SK-N-SH (cell line): ENCODE data around the gene LRRC8D. TPM values are rescaled to one million over a fixed set of nuclear protein-coding genes. Genes with fewer than 3 reads are reported as not detected.

Source experiments
- CTCF ChIA-PET: fragments of 300-600, 350-600 bp; formaldehyde crosslinking; extraction: SDS; loops from one replicate; lab custom pipeline; 2021; lab: Yijun Ruan, JAX
- POLR2A ChIA-PET: fragments of 350-600 bp; sonication (Branson Sonifier 250); formaldehyde crosslinking; extraction: SDS; loops from one replicate; lab custom pipeline; 2020; ENCODE audit warnings: antibody characterized with exemption, inconsistent platforms; lab: Yijun Ruan, JAX
- DNase-seq: peaks from one replicate; pipeline ENCODE4 v3.0.0; 2012
- H2AFZ ChIP-seq: fragments of 200-600 bp; sonication (generic); 2 replicates; pipeline ENCODE4 v1.8.1; 2016; ENCODE audit warnings: antibody characterized with exemption, mild to moderate bottlenecking, low read depth
- H3F3A ChIP-seq: fragments of 200-600 bp; sonication (generic); replicated peaks from 2 replicates; pipeline ENCODE3; 2016; ENCODE audit warnings: antibody characterized with exemption, mild to moderate bottlenecking; ENCODE audit not compliant: insufficient read depth
- H3K27ac ChIP-seq, 2 experiments: fragments of 200-500 bp in 1 of 2; fragments of 200-600 bp in 1 of 2; sonication (Bioruptor generic) in 1 of 2; sonication (generic), shearing (Covaris generic) in 1 of 2; 2 replicates each; pipeline versions ENCODE4 v1.5.1 to v1.6.1; 2014 to 2016; ENCODE audit warnings: low read depth in 2 of 2, inconsistent platforms in 1 of 2, low read length in 1 of 2, mild to moderate bottlenecking in 1 of 2, mixed read lengths in 1 of 2
- H3K27me3 ChIP-seq: fragments of 200-600 bp; sonication (generic), shearing (Covaris generic); 2 replicates; pipeline ENCODE4 v1.6.1; 2016; ENCODE audit warnings: mixed run types; ENCODE audit not compliant: insufficient read depth
- H3K36me3 ChIP-seq, 2 experiments: fragments of 200-500 bp in 1 of 2; fragments of 200-600 bp in 1 of 2; sonication (Bioruptor generic) in 1 of 2; sonication (generic) in 1 of 2; replicated peaks in 1 of 2; 2 replicates each; pipeline versions ENCODE3 to v1.5.1; 2014 to 2016; ENCODE audit warnings: low read length in 1 of 2, mild to moderate bottlenecking in 1 of 2; ENCODE audit not compliant: insufficient read depth in 2 of 2, control insufficient read depth in 1 of 2
- H3K4me1 ChIP-seq, 2 experiments: fragments of 200-500 bp in 1 of 2; fragments of 200-600 bp in 1 of 2; sonication (Bioruptor generic) in 1 of 2; sonication (generic), shearing (Covaris generic) in 1 of 2; 2 replicates each; pipeline versions ENCODE4 v1.5.1 to v1.6.1; 2014 to 2016; ENCODE audit warnings: low read depth in 1 of 2, low read length in 1 of 2, mixed run types in 1 of 2; ENCODE audit not compliant: insufficient read depth in 2 of 2, control insufficient read depth in 1 of 2
- H3K4me2 ChIP-seq: fragments of 200-600 bp; sonication (generic), shearing (Covaris generic); 2 replicates; pipeline ENCODE4 v1.6.1; 2017; ENCODE audit warnings: mixed run types
- H3K4me3 ChIP-seq, 2 experiments: fragments of 200-500 bp in 1 of 2; fragments of 200-600 bp in 1 of 2; sonication (Bioruptor generic) in 1 of 2; sonication (generic), shearing (Covaris generic) in 1 of 2; 2 replicates each; pipeline versions ENCODE4 v1.5.1 to v1.8.1; 2014 to 2016; ENCODE audit warnings: low read depth in 2 of 2, inconsistent platforms in 1 of 2, low read length in 1 of 2, mild to moderate bottlenecking in 1 of 2, mixed read lengths in 1 of 2, moderate library complexity in 1 of 2
- H3K79me2 ChIP-seq: fragments of 200-600 bp; sonication (generic); 2 replicates; pipeline ENCODE4 v1.8.1; 2017; ENCODE audit warnings: mild to moderate bottlenecking; ENCODE audit not compliant: insufficient read depth
- H3K9ac ChIP-seq: fragments of 200-600 bp; sonication (generic); 2 replicates; pipeline ENCODE4 v1.6.1; 2017; ENCODE audit warnings: mixed run types
- H3K9me2 ChIP-seq: fragments of 200-600 bp; sonication (generic); 2 replicates; pipeline ENCODE4 v1.6.1; 2017; ENCODE audit warnings: mixed run types
- H3K9me3 ChIP-seq: fragments of 200-600 bp; sonication (generic); 2 replicates; pipeline ENCODE4 v1.6.1; 2017; ENCODE audit warnings: mixed run types, mild to moderate bottlenecking, moderate library complexity
- H4K20me1 ChIP-seq: fragments of 200-600 bp; sonication (generic); 2 replicates; pipeline ENCODE4 v1.6.1; 2017; ENCODE audit warnings: mild to moderate bottlenecking, mixed run types; ENCODE audit not compliant: insufficient read depth
- CHD2 ChIP-seq: fragments of 150-350 bp; IDR thresholded peaks from 2 replicates; pipeline ENCODE4 v1.6.1; 2018; ENCODE audit warnings: low read length; ENCODE audit not compliant: partially characterized antibody
- ELF1 ChIP-seq: IDR thresholded peaks from 2 replicates; pipeline ENCODE4 v1.4.0; 2012
- FOSL2 ChIP-seq: IDR thresholded peaks from 2 replicates; pipeline ENCODE4 v1.4.0; 2012; ENCODE audit warnings: low read depth, mild to moderate bottlenecking, moderate library complexity, borderline replicate concordance
- FOXJ3 ChIP-seq: sonication (generic); formaldehyde crosslinking; IDR thresholded peaks from 2 replicates; pipeline ENCODE4 v1.5.1; 2020; ENCODE audit warnings: mild to moderate bottlenecking, missing genetic modification reagents
- GATA2 ChIP-seq: sonication (generic); formaldehyde crosslinking; IDR thresholded peaks from 2 replicates; pipeline ENCODE4 v1.5.0; 2020; ENCODE audit warnings: mild to moderate bottlenecking, missing genetic modification reagents
- NRF1 ChIP-seq: IDR thresholded peaks from 2 replicates; pipeline ENCODE4 v1.6.1; 2012; ENCODE audit warnings: low read depth, mild to moderate bottlenecking, low read length
- POLR2AphosphoS5 ChIP-seq: IDR thresholded peaks from 2 replicates; pipeline ENCODE4 v1.6.1; 2012; ENCODE audit warnings: low read depth, low read length
- RXRA ChIP-seq: IDR thresholded peaks from 2 replicates; pipeline ENCODE4 v1.4.0; 2012; ENCODE audit warnings: low read depth, mild to moderate bottlenecking, borderline replicate concordance
- SIN3A ChIP-seq: IDR thresholded peaks from 2 replicates; pipeline ENCODE4 v1.6.1; 2012; ENCODE audit warnings: low read depth, mild to moderate bottlenecking, low read length, moderate library complexity, borderline replicate concordance
- YY1 ChIP-seq: IDR thresholded peaks from 2 replicates; pipeline ENCODE4 v1.4.0; 2012; ENCODE audit warnings: low read depth, mild to moderate bottlenecking
- WGBS: methylation state at CpG from one replicate; pipeline ENCODE4 v1.1.6; 2017; ENCODE audit warnings: low lambda C conversion rate; 5-methylcytosine and 5-hydroxymethylcytosine counted together
- polyA plus RNA-seq, 3 experiments: library from polyadenylated mRNA; depleted of rRNA; stranded (reverse); fragments of >200 nt; gene quantifications; 2 replicates each; pipeline ENCODE4 v1.2.3, GENCODE V29; 2012
- TF ChIP-seq, protein P1 (sequence below): IDR thresholded peaks from 2 replicates; pipeline ENCODE4 v1.4.0; 2012; ENCODE audit warnings: low read depth, borderline replicate concordance
- TF ChIP-seq, protein P2 (sequence below): IDR thresholded peaks from 2 replicates; pipeline ENCODE4 v1.6.1; 2012; ENCODE audit warnings: mild to moderate bottlenecking, low read depth, low read length, moderate library complexity
- TF ChIP-seq, protein P3 (sequence below): IDR thresholded peaks from 2 replicates; pipeline ENCODE4; 2012

The LRRC8D gene
- polyA plus RNA-seq, 1 of the 3 experiments (the other 2 are of a cell fraction) = 15.0 TPM

DNA sequence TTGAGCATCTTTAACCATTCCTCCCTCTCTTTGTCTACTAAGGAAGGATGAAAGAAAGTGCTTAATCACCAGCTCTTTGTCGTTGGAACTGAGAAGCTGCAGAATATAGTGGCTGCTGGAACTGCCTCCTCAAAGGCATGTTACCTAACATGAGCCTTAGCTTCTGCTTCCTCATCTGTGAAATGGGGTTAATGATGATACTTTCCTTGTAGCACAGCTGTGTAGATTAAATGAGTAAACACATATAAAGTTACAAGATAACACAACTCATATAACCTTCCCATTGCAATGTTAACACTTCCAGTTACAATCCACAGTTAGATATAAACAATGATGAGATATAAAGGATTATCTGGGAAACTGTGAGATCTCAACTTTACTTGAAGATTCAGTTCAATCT lies 125.7 kb downstream of the LRRC8D start:
- Histone ChIP-seq H3F3A (peaks cover 6% of the 10 kb centered on the region), H3K9me3 (no peaks in the 10 kb centered on the region), H2AFZ (no peak overlapping the region), H3K27ac (no peak overlapping the region), H3K27me3 (no peaks in the 10 kb centered on the region), H3K9ac (no peak overlapping the region), H3K9me2 (no peaks in the 10 kb centered on the region), H3K4me1 (peaks cover under 1 to 10% of the 10 kb centered on the region in 2 experiments; a peak in 1 of 4 replicates)
- DNase-seq = no peak
- ChIA-PET POLR2A (no interaction called here), CTCF (interaction anchor here (1.1 kb wide), 1 partner anchor 10 kb away, joined by 3 read pairs; no protein-coding TSS in a partner anchor)
- 94% methylated on average over 1 of the region's 1 CpG for WGBS
- no peak for TF ChIP-seq GATA2
- TF ChIP-seq NRF1 = no peak
- TF ChIP-seq, protein P1, sequence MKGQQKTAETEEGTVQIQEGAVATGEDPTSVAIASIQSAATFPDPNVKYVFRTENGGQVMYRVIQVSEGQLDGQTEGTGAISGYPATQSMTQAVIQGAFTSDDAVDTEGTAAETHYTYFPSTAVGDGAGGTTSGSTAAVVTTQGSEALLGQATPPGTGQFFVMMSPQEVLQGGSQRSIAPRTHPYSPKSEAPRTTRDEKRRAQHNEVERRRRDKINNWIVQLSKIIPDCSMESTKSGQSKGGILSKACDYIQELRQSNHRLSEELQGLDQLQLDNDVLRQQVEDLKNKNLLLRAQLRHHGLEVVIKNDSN = no peak
- no peak for TF ChIP-seq YY1
- TF ChIP-seq FOXJ3 (CRISPR knock-in tag) = no peak
- TF ChIP-seq SIN3A = no peak
- TF ChIP-seq, protein P2, sequence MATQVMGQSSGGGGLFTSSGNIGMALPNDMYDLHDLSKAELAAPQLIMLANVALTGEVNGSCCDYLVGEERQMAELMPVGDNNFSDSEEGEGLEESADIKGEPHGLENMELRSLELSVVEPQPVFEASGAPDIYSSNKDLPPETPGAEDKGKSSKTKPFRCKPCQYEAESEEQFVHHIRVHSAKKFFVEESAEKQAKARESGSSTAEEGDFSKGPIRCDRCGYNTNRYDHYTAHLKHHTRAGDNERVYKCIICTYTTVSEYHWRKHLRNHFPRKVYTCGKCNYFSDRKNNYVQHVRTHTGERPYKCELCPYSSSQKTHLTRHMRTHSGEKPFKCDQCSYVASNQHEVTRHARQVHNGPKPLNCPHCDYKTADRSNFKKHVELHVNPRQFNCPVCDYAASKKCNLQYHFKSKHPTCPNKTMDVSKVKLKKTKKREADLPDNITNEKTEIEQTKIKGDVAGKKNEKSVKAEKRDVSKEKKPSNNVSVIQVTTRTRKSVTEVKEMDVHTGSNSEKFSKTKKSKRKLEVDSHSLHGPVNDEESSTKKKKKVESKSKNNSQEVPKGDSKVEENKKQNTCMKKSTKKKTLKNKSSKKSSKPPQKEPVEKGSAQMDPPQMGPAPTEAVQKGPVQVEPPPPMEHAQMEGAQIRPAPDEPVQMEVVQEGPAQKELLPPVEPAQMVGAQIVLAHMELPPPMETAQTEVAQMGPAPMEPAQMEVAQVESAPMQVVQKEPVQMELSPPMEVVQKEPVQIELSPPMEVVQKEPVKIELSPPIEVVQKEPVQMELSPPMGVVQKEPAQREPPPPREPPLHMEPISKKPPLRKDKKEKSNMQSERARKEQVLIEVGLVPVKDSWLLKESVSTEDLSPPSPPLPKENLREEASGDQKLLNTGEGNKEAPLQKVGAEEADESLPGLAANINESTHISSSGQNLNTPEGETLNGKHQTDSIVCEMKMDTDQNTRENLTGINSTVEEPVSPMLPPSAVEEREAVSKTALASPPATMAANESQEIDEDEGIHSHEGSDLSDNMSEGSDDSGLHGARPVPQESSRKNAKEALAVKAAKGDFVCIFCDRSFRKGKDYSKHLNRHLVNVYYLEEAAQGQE = no peak
- no peak for TF ChIP-seq ELF1
- no peak for TF ChIP-seq FOSL2
- TF ChIP-seq, protein P3, sequence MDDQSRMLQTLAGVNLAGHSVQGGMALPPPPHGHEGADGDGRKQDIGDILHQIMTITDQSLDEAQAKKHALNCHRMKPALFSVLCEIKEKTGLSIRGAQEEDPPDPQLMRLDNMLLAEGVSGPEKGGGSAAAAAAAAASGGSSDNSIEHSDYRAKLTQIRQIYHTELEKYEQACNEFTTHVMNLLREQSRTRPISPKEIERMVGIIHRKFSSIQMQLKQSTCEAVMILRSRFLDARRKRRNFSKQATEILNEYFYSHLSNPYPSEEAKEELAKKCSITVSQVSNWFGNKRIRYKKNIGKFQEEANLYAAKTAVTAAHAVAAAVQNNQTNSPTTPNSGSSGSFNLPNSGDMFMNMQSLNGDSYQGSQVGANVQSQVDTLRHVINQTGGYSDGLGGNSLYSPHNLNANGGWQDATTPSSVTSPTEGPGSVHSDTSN = no peak
- TF ChIP-seq CHD2 = no peak
- TF ChIP-seq POLR2AphosphoS5 = no peak
- TF ChIP-seq RXRA = no peak
- TF ChIP-seq, all 33 proteins: peak for 0
- H3K4me2 ChIP-seq = no peak overlapping the region
- no peak overlapping the region for H3K4me3 ChIP-seq
- H3K36me3 ChIP-seq = no peaks in the 10 kb centered on the region
- no peaks in the 10 kb centered on the region for H4K20me1 ChIP-seq
- H3K79me2 ChIP-seq = no peaks in the 10 kb centered on the region
